Measurements from ENCODE around the gene SUMF2. TPM values are rescaled to one million over a fixed set of nuclear protein-coding genes. Genes with fewer than 3 reads are reported as not detected.
A peak's percentile ranks its signal among the peaks of the same experiment; 100 is the strongest.

SUMF2 gene
- total and polyA plus RNA-seq, 2 of the 13 experiments (the other 11 are each of a cell fraction or from before 2014, with no cell fraction given), result 48.9 to 54.4 TPM

- TF ChIP-seq ATM (IDR thresholded peaks at IDR 0.05; ENCODE audit: borderline replicate concordance) (no peak), ZGPAT (CRISPR knock-in tag; IDR thresholded peaks at IDR 0.05) (peak; percentile 70; the same call in 1 of the 2 replicates), PTBP1 (IDR thresholded peaks at IDR 0.05; ENCODE audit: low read depth, low read length, poor library complexity, severe bottlenecking) (no peak), FUBP1 (CRISPR knock-in tag; IDR thresholded peaks at IDR 0.05; ENCODE audit: borderline replicate concordance) (no peak), NR2F1 (CRISPR knock-in tag; IDR thresholded peaks at IDR 0.05) (no peak), ISX (CRISPR knock-in tag; conservative IDR thresholded peaks at IDR 0.05) (no peak), KLF15 (CRISPR knock-in tag; IDR thresholded peaks at IDR 0.05; ENCODE audit: borderline replicate concordance) (no peak), GATAD2A (CRISPR knock-in tag; IDR thresholded peaks at IDR 0.05) (peak; percentile 59), STAG1 (CRISPR knock-in tag; IDR thresholded peaks at IDR 0.05) (peak; percentile 9; the same call in 1 of the 2 replicates), HOXA9 (CRISPR knock-in tag; IDR thresholded peaks at IDR 0.05; ENCODE audit: borderline replicate concordance) (0 out of 2 replicates have a peak, but pooled peaks have one; percentile 63), ZBTB44 (CRISPR knock-in tag; IDR thresholded peaks at IDR 0.05) (no peak), ZMAT3 (CRISPR knock-in tag; conservative IDR thresholded peaks at IDR 0.05) (no peak), HNRNPH1 (optimal IDR thresholded peaks at IDR 0.05; ENCODE audit: low read depth, low read length) (no peak), EEA1 (CRISPR knock-in tag; IDR thresholded peaks at IDR 0.05; ENCODE audit: borderline replicate concordance) (no peak), TRIM22 (IDR thresholded peaks at IDR 0.05) (no peak), FOXA3 (CRISPR knock-in tag; IDR thresholded peaks at IDR 0.05) (peak; percentile 24; the same call in 1 of the 2 replicates), GMEB1 (CRISPR knock-in tag; IDR thresholded peaks at IDR 0.05; ENCODE audit: borderline replicate concordance) (peak; percentile 89), ZNF274 (CRISPR knock-in tag; IDR thresholded peaks at IDR 0.05) (peak; percentile 91), LBX2 (CRISPR knock-in tag; IDR thresholded peaks at IDR 0.05; ENCODE audit: borderline replicate concordance) (peak; percentile 84; the same call in 1 of the 2 replicates)
Observed at GRCh38 chr7:56106108-56107073, 42.3 kb downstream of the SUMF2 start, which contains the start of gene CHCHD2 (continued).

Data from HepG2 (cell line).